Caco-2 (cell line): ENCODE data around the gene HLA-F. TPM values are rescaled to one million over a fixed set of nuclear protein-coding genes. Genes with fewer than 3 reads are reported as not detected.

Experiments
- BruUV-seq: library from RNA; stranded (reverse); fragments of 400-500 nt; replicated peaks from 2 replicates; lab custom pipeline; 2021; lab: Mats Ljungman, UMichigan
- CTCF ChIA-PET: fragments of 300-600 bp; sonication (Branson Sonifier 250); formaldehyde crosslinking; loops from one replicate; lab custom pipeline; 2022; ENCODE audit warnings: antibody characterized with exemption; lab: Charles Lee
- POLR2A ChIA-PET: fragments of 300-600 bp; sonication (Branson Sonifier 250); formaldehyde crosslinking; loops from one replicate; lab custom pipeline; 2022; ENCODE audit warnings: antibody characterized with exemption; lab: Charles Lee
- DNase-seq, 2 experiments: peaks; one replicate each; pipeline versions ENCODE4 v3.0.0 to v3.0.0-alpha.2; 2020 to 2022
- H3K27me3 ChIP-seq: replicated peaks from 2 replicates; pipeline ENCODE4 v1.6.0; 2011; ENCODE audit warnings: low read length; ENCODE audit not compliant: control insufficient read depth, insufficient read depth
- H3K36me3 ChIP-seq: 2 replicates; pipeline ENCODE4 v1.5.1; 2011; ENCODE audit warnings: low read length; ENCODE audit not compliant: control insufficient read depth, insufficient read depth
- H3K4me1 ChIP-seq: fragments of 250-450 bp; sonication (Bioruptor Pico); 2 replicates; pipeline ENCODE4 v1.5.1; 2020; ENCODE audit warnings: mild to moderate bottlenecking
- H3K4me3 ChIP-seq: 2 replicates; pipeline ENCODE4 v1.5.1; 2011; ENCODE audit warnings: low read depth, mild to moderate bottlenecking, control low read depth, low read length
- H3K9me3 ChIP-seq: fragments of 250-450 bp; sonication (Bioruptor Pico); 2 replicates; pipeline ENCODE4 v1.5.1; 2020; ENCODE audit warnings: mild to moderate bottlenecking, moderate library complexity
- H3K27ac Mint-ChIP-seq: one replicate; pipeline ENCODE4 v1.8.0; 2022; ENCODE audit warnings: mixed read lengths; ENCODE audit not compliant: unreplicated experiment
- H3K27me3 Mint-ChIP-seq: one replicate; pipeline ENCODE4 v1.8.0; 2022; ENCODE audit warnings: mixed read lengths; ENCODE audit not compliant: insufficient read depth, unreplicated experiment
- H3K36me3 Mint-ChIP-seq: one replicate; pipeline ENCODE4 v1.8.0; 2022; ENCODE audit warnings: mild to moderate bottlenecking, mixed read lengths; ENCODE audit not compliant: insufficient read depth, unreplicated experiment
- H3K4me1 Mint-ChIP-seq: one replicate; pipeline ENCODE4 v1.8.0; 2022; ENCODE audit warnings: low read depth, mixed read lengths; ENCODE audit not compliant: unreplicated experiment
- H3K4me3 Mint-ChIP-seq: one replicate; pipeline ENCODE4 v1.8.0; 2022; ENCODE audit warnings: mild to moderate bottlenecking, moderate library complexity, mixed read lengths; ENCODE audit not compliant: unreplicated experiment
- H3K9me3 Mint-ChIP-seq: one replicate; pipeline ENCODE4 v1.8.0; 2022; ENCODE audit warnings: mixed read lengths; ENCODE audit not compliant: unreplicated experiment
- intact Hi-C: fragments of 100-400 bp; cut with micrococcal nuclease; formaldehyde crosslinking; loops from one replicate; pipeline ENCODE4 v1.10.0; 2022; ENCODE audit not compliant: unreplicated experiment
- total RNA-seq: library from RNA; stranded (reverse); gene quantifications from 2 replicates; pipeline ENCODE4 v1.2.3, GENCODE V29; 2022
- TF ChIP-seq, protein P1 (sequence below), 2 experiments: fragments of 200-600 bp in 1 of 2; IDR thresholded peaks; 1 replicate in 1 of 2; 2 replicates in 1 of 2; pipeline versions ENCODE4 v1.5.1 to v1.8.0; 2011 to 2022; ENCODE audit warnings: antibody characterized with exemption in 1 of 2, control low read depth in 1 of 2, inconsistent platforms in 1 of 2, low read depth in 1 of 2, low read length in 1 of 2, mild to moderate bottlenecking in 1 of 2, moderate library complexity in 1 of 2; ENCODE audit not compliant: insufficient read depth in 1 of 2, severe bottlenecking in 1 of 2, unreplicated experiment in 1 of 2

HLA-F gene
- total RNA-seq, 1 experiment from 2014 or later = 4.7 TPM

DNA sequence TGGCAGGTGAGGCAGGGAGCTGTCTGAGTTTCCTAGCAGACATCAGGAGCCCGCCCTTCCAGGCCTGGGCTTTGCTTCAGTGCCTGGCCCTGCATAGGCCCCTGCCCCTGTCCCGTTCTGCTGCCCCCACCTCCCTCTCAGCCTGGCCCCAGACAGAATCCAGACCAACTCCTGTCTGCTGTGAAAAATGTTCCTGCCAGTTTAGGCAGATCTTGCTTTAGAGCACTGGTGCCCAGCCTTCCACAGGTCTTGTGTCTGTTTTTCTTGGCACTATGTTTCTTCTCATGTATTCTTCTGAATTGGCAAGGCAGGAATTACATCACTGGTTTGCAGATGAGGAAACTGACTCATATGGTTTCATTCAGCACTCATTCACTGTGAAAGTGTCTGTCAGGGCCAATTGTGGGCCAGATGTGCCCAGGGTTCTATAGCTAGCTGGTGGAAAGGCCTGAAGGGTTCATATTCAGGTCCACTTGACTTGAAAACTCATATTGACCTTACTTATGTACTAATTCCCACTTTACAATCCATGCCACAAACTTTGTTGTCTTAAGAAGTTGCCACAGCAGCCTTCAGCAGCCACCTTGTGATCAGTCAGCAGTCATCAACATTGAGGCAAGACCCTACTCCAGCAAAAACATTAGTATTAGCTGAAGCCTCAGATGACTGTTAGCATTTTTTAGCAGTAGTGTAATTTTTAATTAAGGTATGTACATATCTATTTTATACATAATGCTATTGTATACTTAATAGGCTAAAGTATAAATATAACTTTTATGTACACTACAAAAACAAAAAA is 40.5 kb downstream of the HLA-F start:
- no peak overlapping the region for H3K27ac Mint-ChIP-seq
- no peak for DNase-seq
- Histone ChIP-seq H3K9me3 (no peaks in the 10 kb centered on the region), H3K36me3 (no peaks in the 10 kb centered on the region), H3K4me1 (no peaks in the 10 kb centered on the region), H3K4me3 (no peak overlapping the region), H3K27me3 (peaks cover 1% of the 10 kb centered on the region)
- no peaks in the 10 kb centered on the region for H3K4me1 Mint-ChIP-seq
- no peaks in the 10 kb centered on the region for H3K9me3 Mint-ChIP-seq
- H3K4me3 Mint-ChIP-seq = no peak overlapping the region
- no TSS peak for BruUV-seq
- intact Hi-C loops = no loop called here
- peaks cover 15% of the 10 kb centered on the region for H3K27me3 Mint-ChIP-seq
- ChIA-PET CTCF (no interaction called here), POLR2A (no interaction called here)
- H3K36me3 Mint-ChIP-seq = no peaks in the 10 kb centered on the region
- TF ChIP-seq, protein P1, sequence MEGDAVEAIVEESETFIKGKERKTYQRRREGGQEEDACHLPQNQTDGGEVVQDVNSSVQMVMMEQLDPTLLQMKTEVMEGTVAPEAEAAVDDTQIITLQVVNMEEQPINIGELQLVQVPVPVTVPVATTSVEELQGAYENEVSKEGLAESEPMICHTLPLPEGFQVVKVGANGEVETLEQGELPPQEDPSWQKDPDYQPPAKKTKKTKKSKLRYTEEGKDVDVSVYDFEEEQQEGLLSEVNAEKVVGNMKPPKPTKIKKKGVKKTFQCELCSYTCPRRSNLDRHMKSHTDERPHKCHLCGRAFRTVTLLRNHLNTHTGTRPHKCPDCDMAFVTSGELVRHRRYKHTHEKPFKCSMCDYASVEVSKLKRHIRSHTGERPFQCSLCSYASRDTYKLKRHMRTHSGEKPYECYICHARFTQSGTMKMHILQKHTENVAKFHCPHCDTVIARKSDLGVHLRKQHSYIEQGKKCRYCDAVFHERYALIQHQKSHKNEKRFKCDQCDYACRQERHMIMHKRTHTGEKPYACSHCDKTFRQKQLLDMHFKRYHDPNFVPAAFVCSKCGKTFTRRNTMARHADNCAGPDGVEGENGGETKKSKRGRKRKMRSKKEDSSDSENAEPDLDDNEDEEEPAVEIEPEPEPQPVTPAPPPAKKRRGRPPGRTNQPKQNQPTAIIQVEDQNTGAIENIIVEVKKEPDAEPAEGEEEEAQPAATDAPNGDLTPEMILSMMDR (IDR thresholded peaks at IDR 0.05; ENCODE audit: insufficient read depth in 1 of 2, low read depth in 1 of 2, low read length in 1 of 2, severe bottlenecking in 1 of 2, unreplicated experiment in 1 of 2) = no peak

- Mint-ChIP-seq H3K4me3 (no peak overlapping the region), H3K27me3 (peaks cover 15% of the 10 kb centered on the region), H3K36me3 (no peaks in the 10 kb centered on the region), H3K4me1 (no peaks in the 10 kb centered on the region), H3K27ac (no peak overlapping the region), H3K9me3 (no peaks in the 10 kb centered on the region)
- CTCF ChIA-PET = interaction anchor here (0.9 kb wide), 1 partner anchor 12 kb away, joined by 3 read pairs; no protein-coding TSS in a partner anchor
- no peak for DNase-seq
- no TSS peak for BruUV-seq
- no peak overlapping the region for H3K4me3 ChIP-seq
- intact Hi-C loops = no loop called here
- H3K36me3 ChIP-seq = no peaks in the 10 kb centered on the region
- TF ChIP-seq, protein P1 (IDR thresholded peaks at IDR 0.05; ENCODE audit: insufficient read depth in 1 of 2, low read depth in 1 of 2, low read length in 1 of 2, severe bottlenecking in 1 of 2, unreplicated experiment in 1 of 2) = no peak
- peaks cover 1% of the 10 kb centered on the region for H3K27me3 ChIP-seq
- no peaks in the 10 kb centered on the region for H3K4me1 ChIP-seq
- no peaks in the 10 kb centered on the region for H3K9me3 ChIP-seq
- POLR2A ChIA-PET = no interaction called here
These were observed 41.4 kb downstream of the HLA-F start for GRCh38 chr6:29764422-29765196.

DNA sequence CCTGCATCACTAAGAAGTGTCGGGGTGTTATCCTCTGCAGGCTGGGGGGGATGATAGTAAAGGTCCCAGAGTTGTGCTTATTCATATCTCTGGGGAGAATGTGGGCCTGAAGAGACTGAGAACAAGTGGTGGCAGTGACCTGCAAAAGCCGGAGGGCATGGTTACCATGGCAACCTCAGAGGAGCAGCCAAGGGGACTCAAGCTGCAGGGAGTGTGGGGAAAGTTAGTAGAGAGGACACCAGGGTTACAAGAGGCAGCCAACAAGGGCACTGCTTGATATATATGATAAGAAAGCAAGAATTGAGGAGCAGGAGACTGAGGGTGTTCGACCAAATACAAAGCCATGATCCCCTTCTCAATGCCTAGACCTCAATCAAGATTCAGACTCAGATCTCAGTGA is 46.1 kb downstream of the HLA-F start:
- H3K4me1 ChIP-seq = no peaks in the 10 kb centered on the region
- BruUV-seq = no TSS peak
- H3K9me3 ChIP-seq = no peaks in the 10 kb centered on the region
- no peaks in the 10 kb centered on the region for H3K36me3 Mint-ChIP-seq
- no peak overlapping the region for H3K27ac Mint-ChIP-seq
- intact Hi-C loops = no loop called here
- no peak overlapping the region for H3K4me3 Mint-ChIP-seq
- H3K27me3 ChIP-seq = peaks cover 1% of the 10 kb centered on the region
- H3K4me3 ChIP-seq = no peak overlapping the region
- DNase-seq = no peak
- no peaks in the 10 kb centered on the region for H3K4me1 Mint-ChIP-seq
- TF ChIP-seq, protein P1 (IDR thresholded peaks at IDR 0.05; ENCODE audit: insufficient read depth in 1 of 2, low read depth in 1 of 2, low read length in 1 of 2, severe bottlenecking in 1 of 2, unreplicated experiment in 1 of 2) = no peak
- peaks cover 15% of the 10 kb centered on the region for H3K27me3 Mint-ChIP-seq
- ChIA-PET POLR2A (no interaction called here), CTCF (no interaction called here)
- no peaks in the 10 kb centered on the region for H3K9me3 Mint-ChIP-seq
- no peaks in the 10 kb centered on the region for H3K36me3 ChIP-seq
